ENCODE data around the gene LRRN2.

DNA sequence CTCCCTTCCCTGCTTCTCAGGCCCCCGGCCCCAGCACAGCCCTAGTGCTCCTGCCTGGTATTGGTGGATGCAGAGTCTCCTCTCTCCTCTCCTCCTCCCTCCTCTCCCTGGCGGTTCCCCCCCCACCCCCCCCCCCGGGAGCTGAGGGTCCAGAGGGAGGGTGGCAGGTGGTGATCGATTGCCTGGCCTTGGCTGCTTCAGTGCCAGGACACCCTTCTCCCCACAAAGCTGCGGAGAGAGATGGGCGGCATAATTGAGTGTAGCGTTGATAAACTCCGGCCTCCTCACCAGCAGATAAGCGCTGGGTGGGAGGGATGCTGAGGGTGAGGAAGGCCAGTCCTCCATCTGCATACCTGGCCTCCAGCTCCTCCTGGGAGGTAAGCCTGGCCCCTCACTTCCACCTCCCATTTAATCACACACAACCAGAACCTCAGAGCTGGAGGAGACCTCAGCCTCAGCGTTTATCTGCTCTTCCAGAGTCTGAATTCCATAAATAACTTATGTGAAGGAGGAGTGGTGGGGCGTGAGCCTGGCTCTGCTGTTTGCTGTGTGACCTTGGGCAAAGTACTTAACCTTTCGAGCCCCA, 60.8 kb downstream of the LRRN2 start:
- TF ChIP-seq, protein P1, sequence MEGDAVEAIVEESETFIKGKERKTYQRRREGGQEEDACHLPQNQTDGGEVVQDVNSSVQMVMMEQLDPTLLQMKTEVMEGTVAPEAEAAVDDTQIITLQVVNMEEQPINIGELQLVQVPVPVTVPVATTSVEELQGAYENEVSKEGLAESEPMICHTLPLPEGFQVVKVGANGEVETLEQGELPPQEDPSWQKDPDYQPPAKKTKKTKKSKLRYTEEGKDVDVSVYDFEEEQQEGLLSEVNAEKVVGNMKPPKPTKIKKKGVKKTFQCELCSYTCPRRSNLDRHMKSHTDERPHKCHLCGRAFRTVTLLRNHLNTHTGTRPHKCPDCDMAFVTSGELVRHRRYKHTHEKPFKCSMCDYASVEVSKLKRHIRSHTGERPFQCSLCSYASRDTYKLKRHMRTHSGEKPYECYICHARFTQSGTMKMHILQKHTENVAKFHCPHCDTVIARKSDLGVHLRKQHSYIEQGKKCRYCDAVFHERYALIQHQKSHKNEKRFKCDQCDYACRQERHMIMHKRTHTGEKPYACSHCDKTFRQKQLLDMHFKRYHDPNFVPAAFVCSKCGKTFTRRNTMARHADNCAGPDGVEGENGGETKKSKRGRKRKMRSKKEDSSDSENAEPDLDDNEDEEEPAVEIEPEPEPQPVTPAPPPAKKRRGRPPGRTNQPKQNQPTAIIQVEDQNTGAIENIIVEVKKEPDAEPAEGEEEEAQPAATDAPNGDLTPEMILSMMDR (IDR thresholded peaks at IDR 0.05) = no peak
- TF ChIP-seq SIN3A (IDR thresholded peaks at IDR 0.05; ENCODE audit: borderline replicate concordance, insufficient read depth, low read depth, low read length) (no peak), POLR2AphosphoS5 (IDR thresholded peaks at IDR 0.05; ENCODE audit: low read depth, low read length) (no peak), TCF7L2 (IDR thresholded peaks at IDR 0.05; ENCODE audit: low read depth, low read length) (no peak)
- TF ChIP-seq, protein P2, sequence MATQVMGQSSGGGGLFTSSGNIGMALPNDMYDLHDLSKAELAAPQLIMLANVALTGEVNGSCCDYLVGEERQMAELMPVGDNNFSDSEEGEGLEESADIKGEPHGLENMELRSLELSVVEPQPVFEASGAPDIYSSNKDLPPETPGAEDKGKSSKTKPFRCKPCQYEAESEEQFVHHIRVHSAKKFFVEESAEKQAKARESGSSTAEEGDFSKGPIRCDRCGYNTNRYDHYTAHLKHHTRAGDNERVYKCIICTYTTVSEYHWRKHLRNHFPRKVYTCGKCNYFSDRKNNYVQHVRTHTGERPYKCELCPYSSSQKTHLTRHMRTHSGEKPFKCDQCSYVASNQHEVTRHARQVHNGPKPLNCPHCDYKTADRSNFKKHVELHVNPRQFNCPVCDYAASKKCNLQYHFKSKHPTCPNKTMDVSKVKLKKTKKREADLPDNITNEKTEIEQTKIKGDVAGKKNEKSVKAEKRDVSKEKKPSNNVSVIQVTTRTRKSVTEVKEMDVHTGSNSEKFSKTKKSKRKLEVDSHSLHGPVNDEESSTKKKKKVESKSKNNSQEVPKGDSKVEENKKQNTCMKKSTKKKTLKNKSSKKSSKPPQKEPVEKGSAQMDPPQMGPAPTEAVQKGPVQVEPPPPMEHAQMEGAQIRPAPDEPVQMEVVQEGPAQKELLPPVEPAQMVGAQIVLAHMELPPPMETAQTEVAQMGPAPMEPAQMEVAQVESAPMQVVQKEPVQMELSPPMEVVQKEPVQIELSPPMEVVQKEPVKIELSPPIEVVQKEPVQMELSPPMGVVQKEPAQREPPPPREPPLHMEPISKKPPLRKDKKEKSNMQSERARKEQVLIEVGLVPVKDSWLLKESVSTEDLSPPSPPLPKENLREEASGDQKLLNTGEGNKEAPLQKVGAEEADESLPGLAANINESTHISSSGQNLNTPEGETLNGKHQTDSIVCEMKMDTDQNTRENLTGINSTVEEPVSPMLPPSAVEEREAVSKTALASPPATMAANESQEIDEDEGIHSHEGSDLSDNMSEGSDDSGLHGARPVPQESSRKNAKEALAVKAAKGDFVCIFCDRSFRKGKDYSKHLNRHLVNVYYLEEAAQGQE (IDR thresholded peaks at IDR 0.05; ENCODE audit: insufficient read depth in 1 of 2, low read depth in 2 of 2, low read length in 1 of 2) = no peak
